KOPT-K1 (cell line): ENCODE results near the gene SH3TC1.

Experiments
- H3K27ac ChIP-seq: fragments of 200-600 bp; sonication (generic); 2 replicates; pipeline ENCODE4 v1.5.1; 2016; ENCODE audit warnings: antibody characterized with exemption, mild to moderate bottlenecking, low read depth, low read length; ENCODE audit not compliant: poor library complexity, severe bottlenecking
- H3K36me3 ChIP-seq: fragments of 200-600 bp; sonication (generic); 2 replicates; pipeline ENCODE4 v1.5.1; 2017; ENCODE audit warnings: antibody characterized with exemption, mild to moderate bottlenecking, low read length, moderate library complexity; ENCODE audit not compliant: insufficient read depth
- H3K9me3 ChIP-seq: fragments of 200-600 bp; sonication (generic); 2 replicates; pipeline ENCODE4 v1.5.1; 2017; ENCODE audit warnings: antibody characterized with exemption, low read length, mild to moderate bottlenecking; ENCODE audit not compliant: insufficient read depth, poor library complexity, severe bottlenecking

SH3TC1 gene

GRCh38 chr4:8266508-8266907 lies 67.4 kb downstream of the SH3TC1 start:
- Histone ChIP-seq H3K27ac (no peak overlapping the region), H3K9me3 (no peaks in the 10 kb centered on the region), H3K36me3 (no peaks in the 10 kb centered on the region)

DNA sequence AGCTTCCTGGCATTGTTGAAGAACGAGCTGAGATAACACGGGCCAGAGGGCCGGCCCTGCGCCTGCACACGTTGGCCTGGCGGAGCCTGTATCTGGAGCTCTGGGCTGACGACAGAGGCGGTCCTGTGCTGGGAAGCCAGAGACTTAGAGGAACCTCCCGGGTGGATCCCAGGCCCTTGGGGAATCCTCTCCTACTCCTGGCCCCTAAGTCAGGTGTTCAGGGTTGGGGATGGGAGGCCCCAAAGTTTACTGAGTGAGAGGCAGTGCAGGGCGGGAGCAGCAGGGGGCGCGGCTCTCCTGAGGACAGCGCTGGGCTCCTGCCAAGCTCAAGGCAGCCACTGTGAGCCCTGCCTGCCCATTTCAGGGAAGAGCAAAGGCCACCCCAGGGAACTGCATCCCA lies 68.0 kb downstream of the SH3TC1 start:
- no peaks in the 10 kb centered on the region for H3K9me3 ChIP-seq
- H3K27ac ChIP-seq = no peak overlapping the region
- H3K36me3 ChIP-seq = no peaks in the 10 kb centered on the region

GRCh38 chr4:8268211-8268610 lies 69.1 kb downstream of the SH3TC1 start:
- Histone ChIP-seq H3K36me3 (no peaks in the 10 kb centered on the region), H3K9me3 (no peaks in the 10 kb centered on the region), H3K27ac (no peak overlapping the region)

- Histone ChIP-seq H3K9me3 (no peaks in the 10 kb centered on the region), H3K36me3 (no peaks in the 10 kb centered on the region), H3K27ac (no peak overlapping the region)
Measured at GRCh38 chr4:8268901-8269534, 69.9 kb downstream of the SH3TC1 start.

- Histone ChIP-seq H3K36me3 (no peaks in the 10 kb centered on the region), H3K9me3 (no peaks in the 10 kb centered on the region), H3K27ac (no peak within 1 kb of the TSS)
Measured at GRCh38 chr4:8269535-8270417, 70.7 kb downstream of the SH3TC1 start, which contains the start of gene HTRA3. TSS of gene HTRA3 (plus strand) at chr4:8269754. CDS start at chr4:8269969, 215 bp downstream.

- Histone ChIP-seq H3K27ac (no peak overlapping the region), H3K36me3 (no peaks in the 10 kb centered on the region), H3K9me3 (no peaks in the 10 kb centered on the region)
Measured at GRCh38 chr4:8270418-8270771, 71.3 kb downstream of the SH3TC1 start.

GRCh38 chr4:8270912-8271815 lies 72.1 kb downstream of the SH3TC1 start:
- Histone ChIP-seq H3K9me3 (no peaks in the 10 kb centered on the region), H3K36me3 (no peaks in the 10 kb centered on the region), H3K27ac (no peak overlapping the region)

DNA sequence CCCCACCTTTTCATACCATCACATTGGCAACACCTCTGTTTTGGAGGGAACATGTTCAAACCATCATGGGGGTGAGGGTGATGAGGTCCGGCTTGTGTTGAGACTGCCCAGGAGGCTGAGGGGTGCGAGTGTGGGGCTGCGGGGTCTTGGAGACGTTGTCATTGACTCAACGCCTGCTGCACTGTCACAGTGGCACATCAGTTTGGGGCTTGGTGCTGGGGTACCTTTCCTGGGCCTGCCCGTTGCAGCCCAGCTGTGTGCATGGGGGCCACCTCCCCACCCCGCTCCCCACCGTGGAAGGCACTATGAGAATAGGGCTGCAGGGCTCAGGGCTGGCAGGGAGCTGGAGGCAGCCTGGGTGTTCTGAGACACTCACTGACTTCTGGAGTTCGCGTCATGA lies 72.7 kb downstream of the SH3TC1 start:
- Histone ChIP-seq H3K9me3 (no peaks in the 10 kb centered on the region), H3K36me3 (no peaks in the 10 kb centered on the region), H3K27ac (no peak overlapping the region)

DNA sequence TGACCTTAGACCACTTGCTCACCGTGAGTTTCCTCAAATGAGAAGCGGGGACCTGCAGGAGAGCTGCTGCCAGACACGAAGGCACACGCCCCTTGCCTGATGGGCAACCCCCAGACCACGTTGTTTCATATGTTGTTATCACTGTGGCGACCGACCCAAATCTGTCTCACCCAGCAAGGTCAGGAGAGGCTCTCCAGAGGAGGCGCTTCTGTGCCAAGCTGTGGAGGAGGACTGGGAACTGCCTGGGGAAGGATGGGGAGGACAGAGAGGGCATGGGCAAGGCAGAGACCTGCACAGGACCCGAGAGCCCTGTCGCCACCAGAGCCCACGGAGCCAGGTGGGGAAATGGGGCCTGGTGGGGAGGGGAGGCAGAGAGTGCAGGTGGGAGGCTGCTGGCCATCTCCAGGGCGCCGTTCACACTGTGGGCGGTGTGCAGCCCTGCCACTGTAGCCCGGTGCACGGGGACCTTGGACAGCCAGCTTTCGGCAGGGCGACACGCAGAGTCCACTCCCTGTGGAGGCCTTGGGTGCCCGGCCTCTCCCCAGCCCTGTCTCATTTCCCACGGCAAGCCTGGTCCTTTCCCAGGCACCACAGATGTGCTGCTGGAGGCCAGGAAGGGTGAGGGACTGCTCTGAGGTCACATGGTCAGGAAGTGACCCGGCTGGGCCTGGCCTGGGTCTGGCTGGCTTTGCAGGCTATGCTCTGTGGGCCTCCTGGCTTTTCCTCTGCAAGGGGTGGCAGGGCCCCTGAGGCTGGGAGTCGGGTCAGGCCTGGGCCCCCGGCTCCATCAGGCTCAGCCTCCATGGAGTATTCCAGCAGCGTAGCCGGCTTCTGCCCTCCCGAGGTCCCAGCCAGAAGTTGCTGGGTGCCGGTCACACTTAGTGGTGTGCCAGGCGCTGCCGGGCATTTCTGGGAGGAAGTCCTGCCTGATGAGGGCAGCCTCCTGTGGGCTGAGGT lies 73.7 kb downstream of the SH3TC1 start:
- H3K27ac ChIP-seq = no peak overlapping the region
- H3K9me3 ChIP-seq = no peaks in the 10 kb centered on the region
- H3K36me3 ChIP-seq = no peaks in the 10 kb centered on the region

DNA sequence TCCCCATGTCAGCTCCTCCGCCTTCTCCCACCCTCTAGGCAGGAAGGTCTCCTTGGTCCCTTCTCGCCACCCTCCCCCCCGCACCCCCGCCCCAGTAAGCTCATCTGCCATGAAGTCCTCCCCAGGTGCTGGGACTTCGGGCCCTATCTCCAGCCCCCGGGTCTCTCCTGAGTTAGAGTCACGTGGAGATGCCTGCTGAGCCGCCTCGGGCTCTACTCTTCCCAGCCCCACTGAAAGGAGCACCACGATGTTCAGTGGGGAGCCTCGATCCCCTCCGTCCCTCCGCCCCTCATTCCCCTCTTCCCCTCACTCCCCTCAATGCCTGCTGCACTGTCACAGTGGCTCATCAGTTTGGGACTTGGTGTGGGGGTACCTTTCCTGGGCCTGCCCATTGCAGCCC lies 74.4 kb downstream of the SH3TC1 start:
- H3K27ac ChIP-seq = no peak overlapping the region
- no peaks in the 10 kb centered on the region for H3K9me3 ChIP-seq
- H3K36me3 ChIP-seq = no peaks in the 10 kb centered on the region

- Histone ChIP-seq H3K9me3 (no peaks in the 10 kb centered on the region), H3K27ac (no peak overlapping the region), H3K36me3 (no peaks in the 10 kb centered on the region)
Measured at GRCh38 chr4:8274066-8274652, 75.1 kb downstream of the SH3TC1 start.

- H3K9me3 ChIP-seq = no peaks in the 10 kb centered on the region
- H3K36me3 ChIP-seq = no peaks in the 10 kb centered on the region
- no peak overlapping the region for H3K27ac ChIP-seq
Measured at GRCh38 chr4:8274765-8275547, 75.9 kb downstream of the SH3TC1 start.

GRCh38 chr4:8275548-8275910 lies 76.4 kb downstream of the SH3TC1 start:
- H3K36me3 ChIP-seq = no peaks in the 10 kb centered on the region
- H3K27ac ChIP-seq = no peak overlapping the region
- H3K9me3 ChIP-seq = no peaks in the 10 kb centered on the region
